Dermis blood vessel endothelial cell (primary cell): ENCODE results near the gene IGSF5. TPM values are rescaled to one million over a fixed set of nuclear protein-coding genes. Genes with fewer than 3 reads are reported as not detected.

Experiments
- DNase-seq: peaks from one replicate; pipeline ENCODE4 v3.0.0; 2010
- total RNA-seq: library from RNA; depleted of rRNA; stranded (reverse); fragments of >200 nt; gene quantifications from 2 replicates; pipeline ENCODE4 v1.2.3, GENCODE V29; 2014

Gene IGSF5
- total RNA-seq, 1 donor from 2014 or later = not detected

- DNase-seq = no peak
Measured at GRCh38 chr21:39834543-39834942, 89.6 kb downstream of the IGSF5 start.

- DNase-seq = no peak
Measured at GRCh38 chr21:39837861-39838359, 92.9 kb downstream of the IGSF5 start.

- DNase-seq = no peak
Measured at GRCh38 chr21:39840373-39841097, 95.6 kb downstream of the IGSF5 start.

GRCh38 chr21:39842741-39843459 lies 97.9 kb downstream of the IGSF5 start:
- no peak for DNase-seq

- DNase-seq = no peak
Measured at GRCh38 chr21:39843483-39843882, 98.5 kb downstream of the IGSF5 start.

GRCh38 chr21:39843916-39844315 lies 98.9 kb downstream of the IGSF5 start:
- no peak for DNase-seq

GRCh38 chr21:39845571-39846130 lies 100.7 kb downstream of the IGSF5 start:
- DNase-seq = no peak

GRCh38 chr21:39847877-39848276 lies 102.9 kb downstream of the IGSF5 start:
- DNase-seq = no peak

GRCh38 chr21:39849014-39849655 lies 104.2 kb downstream of the IGSF5 start:
- DNase-seq = no peak

- DNase-seq = no peak
Measured at GRCh38 chr21:39850333-39850732, 105.3 kb downstream of the IGSF5 start.

GRCh38 chr21:39851002-39851618 lies 106.1 kb downstream of the IGSF5 start:
- no peak for DNase-seq

Other genes starting within 250 kb of the IGSF5 start
- gene B3GALT5, start 132.2 kb upstream of the IGSF5 start, total RNA-seq = under 0.01 and 0.05 TPM in 2 replicates
- not detected in 2 replicates for gene PCP4, start 122.3 kb downstream of the IGSF5 start, total RNA-seq